Kidney epithelial cell (primary cell): Measurements from ENCODE around the gene ARHGEF12. TPM values are rescaled to one million over a fixed set of nuclear protein-coding genes. Genes with fewer than 3 reads are reported as not detected.

Source experiments
- DNase-seq: peaks from one replicate; pipeline ENCODE4 v3.0.0-alpha.2; 2010; ENCODE audit warnings: low read depth
- H3K27me3 ChIP-seq: 2 replicates; pipeline ENCODE4 v1.6.0; 2011; ENCODE audit warnings: low read length; ENCODE audit not compliant: control insufficient read depth, insufficient read depth
- H3K36me3 ChIP-seq: 2 replicates; pipeline ENCODE4 v1.5.1; 2011; ENCODE audit warnings: low read length; ENCODE audit not compliant: control insufficient read depth, insufficient read depth
- H3K4me3 ChIP-seq: 2 replicates; pipeline ENCODE4 v1.5.1; 2011; ENCODE audit warnings: low read depth, mild to moderate bottlenecking, control low read depth, low read length
- CTCF ChIP-seq: IDR thresholded peaks from 2 replicates; pipeline ENCODE4 v1.5.1; 2011; ENCODE audit warnings: mild to moderate bottlenecking, moderate library complexity, low read length, control low read depth, inconsistent platforms; ENCODE audit not compliant: insufficient read depth, poor library complexity, severe bottlenecking
- total RNA-seq: library from RNA; depleted of rRNA; stranded (reverse); fragments of >200 nt; gene quantifications from 2 replicates; pipeline ENCODE4 v1.2.3, GENCODE V29; 2015

ARHGEF12 gene
- total RNA-seq, 1 donor from 2014 or later = 54.7 TPM

- peaks cover 4% of the 10 kb centered on the region for H3K27me3 ChIP-seq
- H3K4me3 ChIP-seq = no peak overlapping the region
- H3K36me3 ChIP-seq = no peaks in the 10 kb centered on the region
- no peak for DNase-seq
- TF ChIP-seq CTCF = no peak
These were observed 42.1 kb upstream of the ARHGEF12 start for GRCh38 chr11:120294096-120294495.

- H3K36me3 ChIP-seq = no peaks in the 10 kb centered on the region
- no peak overlapping the region for H3K4me3 ChIP-seq
- no peak for DNase-seq
- H3K27me3 ChIP-seq = peaks cover 4% of the 10 kb centered on the region
- no peak for TF ChIP-seq CTCF
These were observed 41.1 kb upstream of the ARHGEF12 start for GRCh38 chr11:120295099-120295498.

GRCh38 chr11:120296554-120296953 lies 39.7 kb upstream of the ARHGEF12 start:
- no peak for TF ChIP-seq CTCF
- no peaks in the 10 kb centered on the region for H3K36me3 ChIP-seq
- peaks cover 4% of the 10 kb centered on the region for H3K27me3 ChIP-seq
- DNase-seq = no peak
- H3K4me3 ChIP-seq = no peak overlapping the region

- H3K36me3 ChIP-seq = no peaks in the 10 kb centered on the region
- no peak for DNase-seq
- H3K4me3 ChIP-seq = no peak overlapping the region
- TF ChIP-seq CTCF = no peak
- peaks cover 4% of the 10 kb centered on the region for H3K27me3 ChIP-seq
These were observed 37.8 kb upstream of the ARHGEF12 start for GRCh38 chr11:120298461-120298860.

- Histone ChIP-seq H3K4me3 (no peak overlapping the region), H3K27me3 (peaks cover under 1% of the 10 kb centered on the region), H3K36me3 (no peaks in the 10 kb centered on the region)
- DNase-seq = no peak
- no peak for TF ChIP-seq CTCF
These were observed 34.0 kb upstream of the ARHGEF12 start for GRCh38 chr11:120302001-120302805.
